Stimulated activated CD8-positive, alpha-beta memory T cell treated with anti-CD3 and anti-CD28 coated beads, Interleukin-7, amount 100 ng/mL, for 4 hours (primary cell): Measurements from ENCODE around the gene PRIMA1.

Experiments
- DNase-seq, 2 donors: peaks; one replicate each; pipeline ENCODE4 v3.0.0-alpha.2; 2020; ENCODE audit warnings: low read depth in 2 of 2

The PRIMA1 gene

DNA sequence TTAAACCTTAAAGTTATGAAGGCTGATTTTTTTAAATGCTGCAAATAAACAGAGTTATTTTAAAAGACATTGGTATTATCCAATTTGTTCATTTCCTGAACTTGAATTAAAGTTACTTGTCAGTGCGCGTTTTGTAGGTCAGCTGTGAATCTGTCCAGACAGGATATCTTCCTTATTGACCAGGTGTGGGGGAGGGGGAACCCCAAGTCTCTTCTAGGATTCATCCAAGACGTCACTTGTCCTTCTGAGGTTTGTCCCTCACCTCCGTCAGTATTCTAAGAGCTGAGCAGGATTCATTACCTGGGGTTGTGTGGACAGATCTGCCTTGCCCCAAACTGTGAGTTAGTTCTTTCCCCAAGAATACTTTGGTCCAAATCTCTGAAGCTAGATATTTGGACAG is 8.8 kb upstream of the PRIMA1 start:
- no peak for DNase-seq

DNA sequence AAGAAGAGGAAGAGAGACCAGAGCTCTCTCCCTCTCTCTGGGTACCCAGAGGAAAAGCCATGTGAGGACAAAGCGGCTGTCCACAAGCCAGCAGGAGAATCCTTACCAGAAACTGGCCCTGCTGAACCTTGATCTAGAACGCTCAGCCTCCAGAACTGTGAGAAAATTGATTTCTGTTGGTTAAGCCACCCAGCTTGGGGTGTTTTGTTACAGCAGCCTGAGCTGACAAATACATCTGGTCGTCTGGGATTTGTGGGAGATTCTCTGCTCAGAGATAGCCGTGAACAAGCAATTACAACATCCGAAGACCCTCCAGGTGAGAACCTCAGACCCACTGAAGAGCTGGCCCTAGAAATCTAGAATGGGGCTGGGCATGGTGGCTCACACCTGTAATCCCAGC is 6.5 kb upstream of the PRIMA1 start:
- no peak for DNase-seq

DNA sequence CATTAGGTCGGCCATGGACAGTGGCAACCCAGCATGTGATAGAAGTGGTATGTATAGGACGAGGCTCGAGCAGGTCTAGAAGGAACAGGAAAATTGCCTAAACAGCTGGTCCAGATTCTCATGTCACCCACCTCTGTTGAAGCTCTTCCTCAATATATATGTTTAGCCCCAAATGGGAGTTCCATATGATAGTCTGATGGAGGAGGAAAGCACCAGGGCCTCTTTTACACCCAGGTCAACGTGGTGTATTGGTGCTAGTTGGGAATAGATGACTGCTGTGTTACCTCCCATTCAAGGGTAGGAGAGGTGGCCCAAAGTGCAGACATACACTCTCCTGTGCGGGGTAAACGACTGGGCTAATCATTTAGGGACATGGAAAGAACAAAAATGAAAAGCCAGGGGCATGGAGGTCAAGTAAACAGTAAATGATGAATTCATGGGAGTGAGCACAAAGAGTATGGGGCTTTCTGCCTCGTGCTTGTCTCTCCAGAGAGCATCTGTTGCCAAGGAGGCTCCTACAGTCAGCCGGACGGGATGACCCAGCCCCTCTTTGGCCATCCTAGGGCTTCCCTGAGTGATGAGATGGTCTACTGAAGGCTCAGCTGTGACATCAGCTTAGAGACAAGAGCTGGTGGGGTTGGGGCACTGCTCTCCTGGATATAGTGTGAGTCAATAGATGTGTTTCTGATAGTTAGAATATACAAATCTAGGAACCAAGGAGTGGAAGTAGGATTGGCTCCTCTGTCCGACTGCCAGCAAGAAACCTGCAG is 5.5 kb upstream of the PRIMA1 start:
- no peak for DNase-seq

DNA sequence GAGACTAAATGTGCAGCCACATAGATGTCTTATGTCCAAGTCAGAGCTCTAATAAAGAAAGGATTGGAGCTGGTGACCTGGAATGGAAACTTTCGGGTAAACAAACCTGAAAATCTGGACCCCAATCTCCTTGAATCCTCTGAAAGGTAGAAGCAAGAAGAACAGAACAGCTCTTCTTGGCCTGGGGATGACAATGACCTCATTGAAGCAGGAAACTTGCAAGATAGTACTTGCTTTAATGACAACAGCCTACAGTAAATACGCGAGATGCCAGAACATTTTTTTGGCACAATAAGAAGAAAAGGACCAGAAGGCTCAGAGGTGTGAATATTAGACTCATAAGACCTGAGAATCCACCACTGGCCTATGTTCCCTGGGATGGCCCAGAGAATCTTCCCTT is 4.1 kb upstream of the PRIMA1 start:
- no peak for DNase-seq

DNA sequence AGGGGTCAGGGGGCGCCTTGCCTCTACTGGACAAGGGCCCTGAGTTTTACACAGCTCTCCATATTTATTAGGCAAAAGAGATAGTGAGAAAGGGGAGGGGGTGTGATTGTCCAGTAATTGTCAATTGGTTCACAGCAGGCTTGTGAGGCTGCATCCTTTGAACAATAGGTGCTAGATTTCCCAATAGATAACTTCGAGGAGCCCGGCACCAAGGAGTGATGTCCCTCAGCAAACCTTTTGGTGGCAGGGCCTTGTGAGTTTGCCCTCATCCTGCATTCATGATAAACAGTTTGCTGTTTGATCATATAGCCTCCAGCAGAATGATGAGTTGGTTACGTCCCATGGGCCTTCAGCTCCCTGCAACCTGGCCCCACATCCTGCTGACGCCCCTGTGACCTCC is 2.7 kb upstream of the PRIMA1 start:
- DNase-seq = no peak

DNA sequence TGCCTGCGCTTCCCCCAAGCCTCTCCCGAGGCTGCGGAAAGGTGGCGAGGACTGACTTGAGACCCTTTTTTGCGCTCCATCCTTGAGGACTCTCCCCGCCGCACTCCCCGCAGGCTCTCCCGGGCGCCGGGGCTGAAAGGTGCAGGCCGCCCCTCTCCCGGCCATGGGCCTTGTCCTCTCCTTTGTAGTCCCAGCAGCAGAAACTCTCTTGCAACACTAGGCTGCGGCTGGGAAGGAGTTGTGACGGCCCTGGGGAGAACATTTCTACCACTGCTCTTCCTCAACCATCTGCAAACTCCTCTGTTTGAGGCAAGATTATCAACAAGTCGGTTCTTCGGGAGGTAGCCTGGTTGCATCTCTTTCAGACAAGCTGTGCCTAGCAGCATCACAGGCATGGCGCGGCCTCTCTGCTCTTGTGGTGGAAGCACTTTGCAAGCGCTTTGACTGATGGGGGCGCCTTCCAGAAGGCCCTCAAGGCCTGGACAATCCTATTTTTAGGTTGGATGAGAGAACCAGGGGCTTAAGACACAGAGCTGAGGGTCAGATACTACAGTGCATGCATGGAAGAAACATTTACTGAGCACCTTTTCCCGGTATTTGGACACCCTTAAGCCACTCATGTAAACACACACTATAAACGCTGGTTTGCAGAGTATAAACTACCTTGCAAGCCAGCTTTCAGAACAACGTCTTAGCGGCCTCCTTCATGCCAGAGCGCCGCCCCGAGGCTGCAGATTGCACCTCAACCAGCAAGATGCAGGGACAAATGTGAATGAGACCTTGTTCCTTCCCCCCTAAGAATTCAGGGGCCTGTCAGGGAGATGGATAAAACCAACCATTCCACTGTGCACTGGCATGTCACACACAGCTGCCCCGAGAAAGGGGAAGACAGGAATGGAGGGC is 1.2 kb upstream of the PRIMA1 start:
- DNase-seq = no peak

DNA sequence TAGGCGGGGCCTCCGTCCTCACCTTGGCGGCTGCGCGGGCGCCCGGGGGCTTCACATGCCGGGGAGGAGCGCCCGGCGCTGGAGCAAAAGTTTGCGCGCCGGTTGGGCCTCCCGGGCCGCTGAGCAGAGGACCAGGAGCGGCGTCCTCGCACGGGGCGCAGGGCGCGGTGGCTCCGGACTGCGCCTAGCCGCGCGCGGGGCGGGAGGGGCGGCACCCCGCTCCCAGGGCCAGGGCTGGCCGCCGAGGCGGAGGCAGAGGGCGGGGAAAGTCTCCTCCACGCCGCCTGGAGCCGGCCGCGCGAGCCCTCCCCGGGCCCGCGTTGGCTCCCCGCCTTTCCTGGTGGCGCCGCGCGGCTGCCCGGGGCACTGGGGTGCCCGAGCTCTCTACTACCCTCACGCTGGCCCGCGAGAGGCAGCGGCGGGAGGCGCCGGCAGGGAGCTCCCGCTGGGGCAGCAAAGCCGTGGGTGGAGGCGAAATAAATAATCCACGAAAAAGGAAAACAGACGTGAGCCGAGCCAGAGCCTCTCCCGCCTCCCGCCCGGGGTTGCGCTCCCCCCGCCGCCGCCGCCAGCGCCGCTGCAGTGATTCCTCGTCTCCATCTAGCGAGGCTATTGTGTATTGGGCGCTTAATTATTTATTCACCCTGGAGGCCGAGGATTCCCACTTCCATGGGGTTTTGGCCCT is 400 bp upstream of the PRIMA1 start:
- no peak for DNase-seq

DNA sequence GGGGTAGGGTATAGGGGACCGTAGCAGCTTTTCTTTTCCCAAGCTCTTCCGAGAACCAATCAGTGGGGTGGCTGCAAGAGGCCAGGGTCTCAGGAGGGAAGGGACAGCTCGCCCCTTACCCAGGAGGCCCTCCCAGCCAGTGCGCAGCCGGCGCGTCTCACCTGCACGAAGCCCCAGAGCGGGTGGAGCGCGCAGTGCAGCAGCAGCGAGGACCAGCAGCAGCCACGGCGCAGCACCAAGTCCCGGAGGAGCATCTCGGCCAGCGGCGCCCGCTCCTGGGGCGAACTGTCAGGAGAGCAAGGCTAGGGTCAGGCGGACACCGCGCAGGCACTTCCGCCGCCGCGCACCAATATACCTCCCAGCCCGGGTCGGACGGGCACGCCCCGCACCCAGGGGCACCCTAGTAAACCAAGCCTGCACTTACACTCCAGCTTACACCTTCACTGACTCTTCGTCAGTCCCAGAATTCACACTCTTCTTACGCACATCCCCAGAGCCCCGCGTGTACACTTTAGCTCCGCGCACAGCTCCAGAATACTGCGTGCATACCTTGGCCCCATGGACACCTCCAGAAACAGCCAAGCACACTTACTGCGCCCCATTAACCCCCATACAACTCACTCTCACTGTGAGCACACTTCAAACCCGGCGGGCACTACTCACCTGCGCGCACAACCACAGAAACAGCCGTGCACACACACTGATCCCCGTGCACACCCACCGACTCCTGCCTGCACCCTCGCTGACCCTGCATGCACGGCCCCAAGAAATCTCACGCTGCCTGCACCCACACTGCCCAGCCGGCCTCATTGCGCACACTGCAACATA is 606 bp downstream of the PRIMA1 start:
- no peak for DNase-seq

DNA sequence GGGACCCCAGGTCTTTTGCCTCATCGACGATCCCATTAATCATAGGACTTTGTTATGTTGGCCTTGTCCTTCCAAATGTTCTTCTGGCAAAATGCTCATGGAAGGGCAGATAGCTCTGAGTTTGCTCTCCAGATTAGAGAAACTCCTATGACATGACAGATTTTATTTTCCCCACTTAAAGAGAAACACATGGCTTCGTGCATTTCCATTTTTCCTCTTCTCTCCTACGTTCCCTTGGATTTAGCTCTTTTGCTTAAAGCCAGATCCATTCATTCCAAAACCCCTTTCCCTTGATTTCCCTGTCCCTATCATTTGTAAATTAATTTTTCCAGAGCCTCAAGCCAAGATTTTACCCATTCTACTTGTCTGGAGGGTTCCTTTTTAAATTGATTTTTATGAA is 2.9 kb downstream of the PRIMA1 start:
- no peak for DNase-seq

DNA sequence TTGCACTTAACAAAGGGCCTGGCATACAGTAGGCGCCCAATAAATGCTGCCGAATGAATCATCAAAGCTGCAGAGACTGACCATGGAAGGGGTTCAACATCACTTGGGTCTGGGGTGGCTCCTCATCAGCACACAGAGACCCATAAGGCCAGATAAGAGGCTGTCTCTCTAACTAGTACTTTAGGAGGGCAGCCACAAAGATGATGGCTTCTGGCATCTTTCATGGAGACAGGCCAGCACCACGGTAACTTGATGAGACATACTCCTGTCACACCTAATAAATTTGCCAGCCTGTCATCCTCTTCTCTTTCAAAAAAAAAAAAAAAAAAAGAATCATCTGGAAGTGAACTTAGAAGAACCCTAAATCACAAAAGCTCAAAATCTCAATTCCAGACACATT is 3.4 kb downstream of the PRIMA1 start:
- no peak for DNase-seq

DNA sequence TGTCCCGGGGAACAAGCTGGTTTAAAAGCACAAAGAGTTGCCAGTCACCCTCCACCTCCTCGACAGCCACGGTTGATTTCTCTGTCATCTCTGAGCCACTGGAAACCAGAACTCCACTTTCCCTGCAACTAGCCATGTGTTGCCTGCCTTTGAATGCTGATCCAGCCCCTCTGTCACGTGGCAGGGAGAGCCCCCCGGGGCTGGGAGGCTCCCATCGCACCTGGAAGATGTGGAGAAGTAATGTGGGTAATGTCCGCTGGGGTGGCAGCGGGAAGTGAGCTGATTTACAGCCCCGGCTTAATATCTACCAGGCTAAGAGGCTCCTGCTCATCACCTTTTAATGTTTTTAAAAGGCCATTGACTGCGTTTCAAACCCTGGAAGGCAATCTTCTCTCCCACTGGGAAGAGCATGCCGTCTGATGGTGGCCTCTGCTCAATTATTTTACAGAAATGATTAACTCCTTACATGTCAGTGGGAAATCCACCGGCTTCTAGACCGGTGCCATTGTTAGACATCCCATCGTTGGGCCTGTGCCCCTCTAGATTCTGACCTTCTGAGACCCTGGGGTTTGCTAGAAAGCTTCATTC is 7.4 kb downstream of the PRIMA1 start:
- DNase-seq = no peak

DNA sequence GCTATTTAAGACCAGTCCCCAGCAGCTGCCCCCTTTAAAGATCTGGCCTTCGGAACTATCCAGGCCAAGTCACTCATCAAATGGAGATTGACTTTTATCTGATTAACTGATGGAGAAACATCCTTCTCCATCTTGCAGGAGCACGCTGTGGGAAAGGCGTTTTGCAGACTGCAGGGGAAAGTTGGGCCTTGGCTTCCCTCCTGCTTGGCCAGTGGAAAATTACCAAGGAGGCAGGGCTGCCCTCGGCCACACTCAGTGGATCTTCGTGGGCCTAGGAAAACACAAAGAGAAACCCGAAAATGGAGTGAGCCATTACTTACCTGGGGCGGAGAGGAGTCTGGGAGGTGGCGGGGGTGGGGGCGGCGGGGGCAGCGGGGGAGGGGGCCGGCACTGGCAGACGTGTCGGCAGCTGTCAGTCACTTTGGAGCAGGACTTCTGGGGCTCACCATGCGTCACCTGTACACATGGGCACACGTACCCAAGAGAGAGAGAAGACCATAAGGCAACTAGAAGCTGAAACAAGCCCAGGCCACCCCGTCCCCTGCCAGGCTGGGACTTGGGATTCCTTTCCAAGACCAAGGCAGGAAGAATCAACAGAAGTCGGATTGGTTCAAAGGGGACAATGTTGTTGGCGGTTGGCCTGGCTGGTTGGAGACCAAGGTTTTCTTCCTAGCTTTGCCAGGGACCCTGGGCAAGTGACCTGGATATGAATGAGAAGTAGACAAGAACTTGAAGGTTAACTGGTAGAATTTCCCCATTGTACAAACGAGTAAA is 9.2 kb downstream of the PRIMA1 start:
- DNase-seq = no peak

DNA sequence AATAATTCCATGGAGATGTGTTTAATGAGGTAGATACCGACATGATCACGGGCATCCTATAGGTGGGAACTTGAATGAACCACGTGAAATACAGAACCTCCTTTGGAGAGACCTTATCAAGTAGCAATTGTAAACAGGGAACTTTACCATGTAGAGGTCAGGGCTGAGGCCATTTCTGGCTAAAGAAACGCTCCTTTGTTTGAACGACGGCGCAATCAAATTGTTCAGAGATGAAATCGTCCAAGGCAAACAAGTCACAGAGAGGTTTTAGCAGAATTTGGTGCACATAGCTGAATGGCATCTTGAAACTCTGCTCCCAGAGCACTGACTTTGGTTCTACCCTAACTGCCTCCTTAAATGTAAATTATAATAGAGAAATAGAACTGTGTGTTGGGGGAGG is 9.8 kb downstream of the PRIMA1 start:
- no peak for DNase-seq

DNA sequence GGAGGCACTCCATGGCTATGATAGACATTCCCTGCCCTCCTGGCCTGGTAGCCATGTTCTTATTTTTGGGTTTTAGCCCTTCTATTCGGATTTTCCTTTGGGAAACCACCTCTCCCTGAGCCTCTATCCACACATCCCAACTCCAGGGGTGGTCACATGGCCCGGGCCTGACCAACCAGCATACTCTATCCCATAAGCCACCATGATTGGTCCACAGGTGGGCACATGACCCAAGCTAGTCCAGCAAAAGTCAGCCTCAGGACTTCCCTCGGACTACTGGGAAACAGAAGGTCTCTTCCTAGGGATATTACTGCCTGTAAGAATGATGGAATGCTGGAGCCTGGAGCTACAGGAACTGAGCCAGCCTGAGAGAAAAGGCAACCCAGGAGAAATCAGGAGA is 12.5 kb downstream of the PRIMA1 start:
- no peak for DNase-seq

DNA sequence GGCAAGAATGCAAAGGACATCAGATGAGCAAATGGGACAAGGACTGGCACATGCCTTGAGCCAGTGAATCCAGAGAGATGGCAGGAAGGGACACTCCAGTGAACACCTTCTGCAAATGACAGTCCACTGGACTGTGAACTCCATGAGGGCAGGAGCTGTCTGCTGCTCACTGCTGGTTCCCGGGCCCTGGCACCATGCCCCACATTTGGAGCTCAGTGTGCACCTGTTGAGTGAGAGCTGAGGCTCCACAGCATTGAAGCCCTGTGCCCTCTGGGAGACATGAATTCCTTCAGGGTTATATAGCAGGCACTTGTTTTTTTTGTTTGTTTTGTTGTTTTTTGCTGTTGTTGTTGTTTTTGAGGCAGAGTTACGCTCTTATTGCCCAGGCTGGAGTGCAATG is 13.1 kb downstream of the PRIMA1 start:
- no peak for DNase-seq

DNA sequence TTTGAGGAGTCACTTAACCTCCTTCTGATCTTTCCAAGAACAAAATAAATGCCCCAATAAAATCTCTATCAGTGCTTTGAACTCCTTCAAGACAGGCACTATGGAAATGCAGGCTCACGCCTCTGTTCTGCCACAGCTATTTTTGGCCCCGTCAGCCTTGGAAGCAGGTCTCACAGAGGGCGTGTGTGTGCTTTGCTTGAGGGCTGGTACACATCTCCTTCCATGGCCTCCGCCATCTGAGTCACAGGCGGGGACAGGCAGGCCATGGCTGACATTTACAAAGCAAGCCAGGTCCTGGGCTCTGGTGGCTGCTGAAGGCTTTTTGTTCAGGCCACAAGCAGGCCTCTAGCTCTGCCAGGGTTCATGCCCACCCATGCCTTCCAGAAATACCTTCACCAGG is 16.0 kb downstream of the PRIMA1 start:
- DNase-seq = no peak

DNA sequence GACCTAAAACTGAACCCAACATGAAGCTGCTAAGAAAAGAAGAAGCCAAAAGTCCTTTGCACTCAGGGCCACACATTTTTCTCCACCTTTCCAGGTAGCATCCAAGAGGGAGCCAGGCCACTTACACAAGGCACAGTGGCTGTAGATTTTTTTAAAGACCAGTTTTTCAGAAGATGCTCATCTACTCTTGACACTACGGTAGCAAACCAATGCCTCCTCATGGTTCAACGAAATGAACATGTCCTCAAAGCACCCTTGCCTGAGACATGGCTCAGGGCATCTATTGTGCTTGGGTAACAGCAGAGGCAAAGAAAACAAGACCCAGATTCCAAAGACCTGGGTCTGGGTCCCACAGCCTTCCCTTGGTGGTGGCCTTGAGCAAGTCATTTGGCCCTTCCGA is 22.3 kb downstream of the PRIMA1 start:
- no peak for DNase-seq

DNA sequence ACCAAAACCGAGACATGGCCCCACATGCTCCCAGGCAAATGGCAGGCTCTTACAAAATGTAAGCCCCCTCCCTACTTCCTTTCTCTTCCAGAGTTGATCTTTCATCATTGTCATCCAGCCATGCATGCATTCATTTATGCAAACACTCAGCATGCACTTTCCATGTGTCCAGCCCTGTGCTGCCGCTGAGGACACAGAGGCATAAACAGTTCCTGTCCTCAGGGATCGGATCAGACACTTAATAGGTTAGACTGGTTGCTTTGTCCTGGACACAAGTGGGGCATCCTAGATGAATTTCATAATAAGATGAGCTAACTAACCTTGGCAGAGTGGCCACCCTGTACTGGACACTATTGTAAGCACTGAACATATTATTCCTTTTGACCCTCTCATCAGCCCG is 23.1 kb downstream of the PRIMA1 start:
- DNase-seq = no peak

DNA sequence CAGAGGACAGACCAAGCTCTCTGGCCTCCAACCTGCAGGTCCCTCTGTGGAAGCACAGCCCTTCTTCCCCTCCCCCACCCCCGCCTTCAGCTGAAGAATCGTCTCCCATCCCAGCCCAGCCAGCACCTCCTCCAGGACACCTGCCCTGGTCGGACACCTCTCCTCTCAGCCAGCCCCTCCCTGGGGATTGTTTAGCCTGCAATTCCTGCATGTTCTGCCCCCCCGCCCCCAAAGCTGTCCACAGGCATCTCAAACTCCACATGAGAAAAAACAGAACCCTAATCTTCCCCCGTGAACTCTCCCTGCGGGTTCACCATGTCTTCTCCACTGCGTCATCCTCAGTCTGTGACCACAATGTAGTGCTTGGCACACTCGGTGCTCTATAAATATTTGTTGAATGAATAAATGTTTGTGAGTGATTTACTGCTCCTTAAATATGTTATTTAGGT is 24.1 kb downstream of the PRIMA1 start:
- no peak for DNase-seq

DNA sequence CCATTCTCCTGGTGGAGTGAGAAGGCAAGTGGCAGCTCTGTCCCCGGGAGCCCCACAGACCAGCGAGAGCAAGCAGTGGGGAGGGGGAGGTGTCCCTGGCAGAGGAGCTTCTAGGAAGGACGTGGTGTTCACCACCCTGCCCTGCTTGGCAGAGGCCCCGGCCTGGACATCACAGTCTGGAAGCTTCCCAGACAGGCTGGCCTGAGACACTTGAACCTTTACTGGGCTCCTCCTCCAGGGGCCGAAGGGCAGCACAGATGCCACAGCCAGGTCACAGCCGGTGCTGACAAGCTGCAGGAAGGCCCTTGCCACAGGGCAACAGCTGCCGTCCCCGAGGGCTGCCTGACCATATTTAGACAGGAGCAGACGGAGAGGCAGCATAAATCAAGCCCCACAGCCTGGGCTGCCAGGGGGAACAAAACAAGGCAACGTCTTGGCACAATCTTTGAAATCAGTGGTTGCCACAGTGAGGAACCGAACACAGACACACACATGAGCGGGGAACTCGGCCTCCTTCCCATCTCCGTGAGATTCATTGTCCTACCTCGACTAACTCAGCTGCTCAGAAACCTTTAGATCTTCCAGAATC is 28.5 kb downstream of the PRIMA1 start:
- DNase-seq = no peak
